ENCODE measurements around the gene CLRN2.

DNA sequence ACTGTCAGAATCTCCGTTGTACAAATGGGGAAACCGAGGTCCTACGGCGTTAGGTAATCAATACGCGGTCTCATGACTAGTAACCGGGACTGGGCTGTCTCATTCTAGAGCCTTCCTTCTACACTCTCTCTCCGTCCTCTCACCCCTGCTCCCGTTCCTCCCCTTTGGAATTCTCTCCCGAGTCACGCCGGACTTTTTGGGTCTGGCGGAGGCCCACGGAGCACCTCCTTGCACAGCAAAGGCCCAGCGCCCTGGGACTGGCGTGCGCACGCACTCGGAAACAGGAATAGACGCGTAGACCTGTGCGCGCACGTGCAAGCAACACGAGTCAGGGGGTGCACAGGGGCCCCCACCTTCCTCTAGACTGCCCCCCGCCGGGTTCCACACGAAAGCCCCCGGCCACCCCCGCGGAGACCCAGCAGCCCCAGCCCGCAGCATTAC is 3.4 kb upstream of the CLRN2 start:
- TF ChIP-seq, protein P1, sequence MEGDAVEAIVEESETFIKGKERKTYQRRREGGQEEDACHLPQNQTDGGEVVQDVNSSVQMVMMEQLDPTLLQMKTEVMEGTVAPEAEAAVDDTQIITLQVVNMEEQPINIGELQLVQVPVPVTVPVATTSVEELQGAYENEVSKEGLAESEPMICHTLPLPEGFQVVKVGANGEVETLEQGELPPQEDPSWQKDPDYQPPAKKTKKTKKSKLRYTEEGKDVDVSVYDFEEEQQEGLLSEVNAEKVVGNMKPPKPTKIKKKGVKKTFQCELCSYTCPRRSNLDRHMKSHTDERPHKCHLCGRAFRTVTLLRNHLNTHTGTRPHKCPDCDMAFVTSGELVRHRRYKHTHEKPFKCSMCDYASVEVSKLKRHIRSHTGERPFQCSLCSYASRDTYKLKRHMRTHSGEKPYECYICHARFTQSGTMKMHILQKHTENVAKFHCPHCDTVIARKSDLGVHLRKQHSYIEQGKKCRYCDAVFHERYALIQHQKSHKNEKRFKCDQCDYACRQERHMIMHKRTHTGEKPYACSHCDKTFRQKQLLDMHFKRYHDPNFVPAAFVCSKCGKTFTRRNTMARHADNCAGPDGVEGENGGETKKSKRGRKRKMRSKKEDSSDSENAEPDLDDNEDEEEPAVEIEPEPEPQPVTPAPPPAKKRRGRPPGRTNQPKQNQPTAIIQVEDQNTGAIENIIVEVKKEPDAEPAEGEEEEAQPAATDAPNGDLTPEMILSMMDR (conservative IDR thresholded peaks at IDR 0.05; ENCODE audit: low read depth, low read length) = no peak
- TF ChIP-seq EZH2phosphoT487 (IDR thresholded peaks at IDR 0.05; ENCODE audit: borderline replicate concordance, low read length) (no peak), EZH2 (IDR thresholded peaks at IDR 0.05; ENCODE audit: low read length, unreplicated experiment) (no peak)
